ENCODE measurements around the gene MMP23B.
"Not testable (repeated sequence)": the region's sequence is repeated elsewhere in the genome, so short reads cannot be mapped to it uniquely, and the experiment has no call there.

Gene MMP23B

GRCh38 chr1:1674806-1675205 lies 42.8 kb downstream of the MMP23B start:
- H3K27me3 Mint-ChIP-seq, H3K4me3 Mint-ChIP-seq, DNase-seq, H3K9me3 Mint-ChIP-seq: not testable (repeated sequence)
- Mint-ChIP-seq H3K27ac (peak overlapping the region; percentile 73), H3K4me1 (ENCODE audit: low read depth) (peaks cover 27% of the 10 kb centered on the region), H3K36me3 (ENCODE audit: low read depth) (peaks cover 38% of the 10 kb centered on the region)

- H3K36me3 Mint-ChIP-seq (ENCODE audit: low read depth) = peaks cover 34% of the 10 kb centered on the region
- H3K27ac Mint-ChIP-seq, DNase-seq, H3K27me3 Mint-ChIP-seq, H3K4me3 Mint-ChIP-seq, H3K9me3 Mint-ChIP-seq: not testable (repeated sequence)
- peaks cover 27% of the 10 kb centered on the region for H3K4me1 Mint-ChIP-seq (ENCODE audit: low read depth)
Observed at GRCh38 chr1:1675218-1675617, 43.2 kb downstream of the MMP23B start.

GRCh38 chr1:1676087-1676486 lies 44.1 kb downstream of the MMP23B start:
- H3K4me3 Mint-ChIP-seq, H3K27ac Mint-ChIP-seq: not testable (repeated sequence)

GRCh38 chr1:1677718-1678580 lies 46.0 kb downstream of the MMP23B start:
- Mint-ChIP-seq H3K4me1 (ENCODE audit: low read depth) (peaks cover 32% of the 10 kb centered on the region), H3K4me3 (peak overlapping the region; percentile 79), H3K9me3 (no peaks in the 10 kb centered on the region), H3K27ac (peak overlapping the region; percentile 92), H3K27me3 (no peaks in the 10 kb centered on the region), H3K36me3 (ENCODE audit: low read depth) (peaks cover 18% of the 10 kb centered on the region)
- DNase-seq = peak; percentile 70

More at GRCh38 chr1:1676087-1676486, 44.1 kb downstream of the MMP23B start:
- not testable (repeated sequence) for H3K9me3 Mint-ChIP-seq, DNase-seq, H3K27me3 Mint-ChIP-seq
- peaks cover 27% of the 10 kb centered on the region for H3K36me3 Mint-ChIP-seq (ENCODE audit: low read depth)
- peaks cover 27% of the 10 kb centered on the region for H3K4me1 Mint-ChIP-seq (ENCODE audit: low read depth)

GRCh38 chr1:1678581-1679380 lies 46.8 kb downstream of the MMP23B start:
- DNase-seq = no peak
- H3K4me3 Mint-ChIP-seq = peak overlapping the region; percentile 79
- peaks cover 20% of the 10 kb centered on the region for H3K36me3 Mint-ChIP-seq (ENCODE audit: low read depth)
- H3K4me1 Mint-ChIP-seq (ENCODE audit: low read depth) = peaks cover 38% of the 10 kb centered on the region
- peak overlapping the region; percentile 92 for H3K27ac Mint-ChIP-seq
- no peaks in the 10 kb centered on the region for H3K9me3 Mint-ChIP-seq
- no peaks in the 10 kb centered on the region for H3K27me3 Mint-ChIP-seq

- Mint-ChIP-seq H3K27ac (no peak overlapping the region), H3K9me3 (no peaks in the 10 kb centered on the region), H3K4me1 (ENCODE audit: low read depth) (peaks cover 39% of the 10 kb centered on the region), H3K4me3 (no peak overlapping the region), H3K36me3 (ENCODE audit: low read depth) (peaks cover 15% of the 10 kb centered on the region), H3K27me3 (no peaks in the 10 kb centered on the region)
- DNase-seq = no peak
Observed at GRCh38 chr1:1680031-1680911, 48.3 kb downstream of the MMP23B start.

- Mint-ChIP-seq H3K27ac (no peak overlapping the region), H3K4me3 (no peak overlapping the region), H3K27me3 (no peaks in the 10 kb centered on the region), H3K36me3 (ENCODE audit: low read depth) (peaks cover 18% of the 10 kb centered on the region), H3K9me3 (no peaks in the 10 kb centered on the region), H3K4me1 (ENCODE audit: low read depth) (peaks cover 42% of the 10 kb centered on the region)
- DNase-seq = no peak
Observed at GRCh38 chr1:1680912-1681273, 48.9 kb downstream of the MMP23B start.

GRCh38 chr1:1683104-1683905 lies 51.3 kb downstream of the MMP23B start:
- Mint-ChIP-seq H3K4me1 (ENCODE audit: low read depth) (peaks cover 42% of the 10 kb centered on the region), H3K36me3 (ENCODE audit: low read depth) (peaks cover 27% of the 10 kb centered on the region), H3K27ac (peak overlapping the region; percentile 69), H3K4me3 (no peak overlapping the region), H3K9me3 (no peaks in the 10 kb centered on the region), H3K27me3 (no peaks in the 10 kb centered on the region)
- no peak for DNase-seq
